Measurements from ENCODE around the gene FHOD1.

Gene FHOD1

GRCh38 chr16:67199808-67200198 lies 47.5 kb downstream of the FHOD1 start:
- Histone ChIP-seq H3K4me3 (ENCODE audit: control insufficient read depth in 1 of 7, extremely low read depth in 1 of 7, insufficient read depth in 4 of 7, low read depth in 2 of 7, low read length in 6 of 7) (peak overlapping the region in 2 of 7 experiments; percentile 13 to 16), H3K27me3 (replicated peaks in 2 of 5; ENCODE audit: control insufficient read depth in 4 of 5, insufficient read depth in 5 of 5, low read length in 4 of 5) (no peaks in the 10 kb centered on the region), H3K27ac (ENCODE audit: insufficient read depth in 1 of 2, low read depth in 1 of 2, low read length in 2 of 2, poor library complexity in 1 of 2, severe bottlenecking in 2 of 2) (no peak overlapping the region), H3K9me3 (ENCODE audit: control extremely low read depth in 1 of 5, control insufficient read depth in 4 of 5, insufficient read depth in 2 of 5, low read depth in 1 of 5, low read length in 4 of 5) (no peaks in the 10 kb centered on the region), H3K36me3 (ENCODE audit: control insufficient read depth in 4 of 4, insufficient read depth in 4 of 4, low read length in 3 of 4) (peaks cover 15 to 78% (median 59%) of the 10 kb centered on the region in 4 experiments), H3K4me1 (ENCODE audit: control extremely low read depth in 1 of 4, control insufficient read depth in 4 of 4, insufficient read depth in 4 of 4, low read length in 3 of 4) (peaks cover 0 to 3% (median 0%) of the 10 kb centered on the region in 4 experiments)
- ChIA-PET POLR2A (no interaction called here), CTCF (interaction anchor here (0.9 to 2.9 kb wide), 7 partner anchors 9 to 249 kb away, joined by 3 to 12 read pairs (median 6); no protein-coding TSS in a partner anchor)
- WGBS (ENCODE audit: insufficient coverage): 78% methylated on average over 13 of the region's 22 CpGs
- no peak for DNase-seq

- POLR2A ChIA-PET: interaction anchor here (1.0 kb wide), 1 partner anchor 45 kb away, joined by 6 read pairs; no protein-coding TSS in a partner anchor
Observed at GRCh38 chr16:67199011-67199807, 48.1 kb downstream of the FHOD1 start, which contains the start of gene ELMO3. ELMO3 (plus strand) TSS chr16:67199131; CDS start chr16:67199327, 196 bp downstream.

GRCh38 chr16:67198238-67198734 lies 49.0 kb downstream of the FHOD1 start:
- peak; percentile 60 to 77 (median 77) for DNase-seq
- no peak overlapping the region for H3K4me3 ChIP-seq (ENCODE audit: control insufficient read depth in 1 of 7, extremely low read depth in 1 of 7, insufficient read depth in 4 of 7, low read depth in 2 of 7, low read length in 6 of 7)
- POLR2A ChIA-PET: interaction anchor here (0.6 to 1.0 kb wide), 2 partner anchors 12 to 46 kb away, joined by 4 to 6 read pairs; no protein-coding TSS in a partner anchor
- no peaks in the 10 kb centered on the region for H3K27me3 ChIP-seq (replicated peaks in 2 of 5; ENCODE audit: control insufficient read depth in 4 of 5, insufficient read depth in 5 of 5, low read length in 4 of 5)
- no peak overlapping the region for H3K27ac ChIP-seq (ENCODE audit: insufficient read depth in 1 of 2, low read depth in 1 of 2, low read length in 2 of 2, poor library complexity in 1 of 2, severe bottlenecking in 2 of 2)
- no peaks in the 10 kb centered on the region for H3K9me3 ChIP-seq (ENCODE audit: control extremely low read depth in 1 of 5, control insufficient read depth in 4 of 5, insufficient read depth in 2 of 5, low read depth in 1 of 5, low read length in 4 of 5)
- WGBS (ENCODE audit: insufficient coverage): 58% methylated on average over 10 of the region's 12 CpGs
- peaks cover 19 to 81% (median 64%) of the 10 kb centered on the region in 4 experiments for H3K36me3 ChIP-seq (ENCODE audit: control insufficient read depth in 4 of 4, insufficient read depth in 4 of 4, low read length in 3 of 4)
- H3K4me1 ChIP-seq (ENCODE audit: control extremely low read depth in 1 of 4, control insufficient read depth in 4 of 4, insufficient read depth in 4 of 4, low read length in 3 of 4): peaks cover 0 to 8% (median 4%) of the 10 kb centered on the region in 4 experiments
- CTCF ChIA-PET: interaction anchor here (0.9 to 2.9 kb wide), 22 partner anchors 9 to 248 kb away, joined by 3 to 22 read pairs (median 4); partner anchors contain the start of gene TMEM208

More at GRCh38 chr16:67199011-67199807, 48.1 kb downstream of the FHOD1 start, which contains the start of gene ELMO3:
- H3K36me3 ChIP-seq (ENCODE audit: control insufficient read depth in 4 of 4, insufficient read depth in 4 of 4, low read length in 3 of 4): peaks cover 15 to 82% (median 64%) of the 10 kb centered on the region in 4 experiments
- peak in 2 of 3 donors; percentile 29 to 55 for DNase-seq
- no peaks in the 10 kb centered on the region for H3K9me3 ChIP-seq (ENCODE audit: control extremely low read depth in 1 of 5, control insufficient read depth in 4 of 5, insufficient read depth in 2 of 5, low read depth in 1 of 5, low read length in 4 of 5)
- CTCF ChIA-PET: interaction anchor here (0.9 to 2.9 kb wide), 11 partner anchors 9 to 249 kb away, joined by 3 to 22 read pairs (median 6); no protein-coding TSS in a partner anchor
- H3K4me1 ChIP-seq (ENCODE audit: control extremely low read depth in 1 of 4, control insufficient read depth in 4 of 4, insufficient read depth in 4 of 4, low read length in 3 of 4): peaks cover 0 to 3% (median 0%) of the 10 kb centered on the region in 4 experiments
- H3K27ac ChIP-seq (ENCODE audit: insufficient read depth in 1 of 2, low read depth in 1 of 2, low read length in 2 of 2, poor library complexity in 1 of 2, severe bottlenecking in 2 of 2): no peak within 1 kb of the TSS
- WGBS (ENCODE audit: insufficient coverage): 91% methylated on average over 37 of the region's 61 CpGs
- H3K27me3 ChIP-seq (replicated peaks in 2 of 5; ENCODE audit: control insufficient read depth in 4 of 5, insufficient read depth in 5 of 5, low read length in 4 of 5): no peaks in the 10 kb centered on the region
- peak within 1 kb of the TSS in 2 of 7 experiments; percentile 13 to 16 for H3K4me3 ChIP-seq (ENCODE audit: control insufficient read depth in 1 of 7, extremely low read depth in 1 of 7, insufficient read depth in 4 of 7, low read depth in 2 of 7, low read length in 6 of 7)

GRCh38 chr16:67197704-67198103 lies 49.6 kb downstream of the FHOD1 start:
- POLR2A ChIA-PET: interaction anchor here (0.6 to 1.0 kb wide), 2 partner anchors 13 to 47 kb away, joined by 4 to 6 read pairs; no protein-coding TSS in a partner anchor
- H3K9me3 ChIP-seq (ENCODE audit: control extremely low read depth in 1 of 5, control insufficient read depth in 4 of 5, insufficient read depth in 2 of 5, low read depth in 1 of 5, low read length in 4 of 5): no peaks in the 10 kb centered on the region
- CTCF ChIA-PET: interaction anchor here (0.9 to 2.9 kb wide), 23 partner anchors 9 to 244 kb away, joined by 3 to 22 read pairs (median 4); partner anchors contain the start of gene TMEM208
- no peaks in the 10 kb centered on the region for H3K27me3 ChIP-seq (replicated peaks in 2 of 5; ENCODE audit: control insufficient read depth in 4 of 5, insufficient read depth in 5 of 5, low read length in 4 of 5)
- no peak for DNase-seq
- no peak overlapping the region for H3K27ac ChIP-seq (ENCODE audit: insufficient read depth in 1 of 2, low read depth in 1 of 2, low read length in 2 of 2, poor library complexity in 1 of 2, severe bottlenecking in 2 of 2)
- H3K4me1 ChIP-seq (ENCODE audit: control extremely low read depth in 1 of 4, control insufficient read depth in 4 of 4, insufficient read depth in 4 of 4, low read length in 3 of 4): peaks cover 0 to 14% (median 10%) of the 10 kb centered on the region in 4 experiments
- no peak overlapping the region for H3K4me3 ChIP-seq (ENCODE audit: control insufficient read depth in 1 of 7, extremely low read depth in 1 of 7, insufficient read depth in 4 of 7, low read depth in 2 of 7, low read length in 6 of 7)
- peaks cover 19 to 76% (median 61%) of the 10 kb centered on the region in 4 experiments for H3K36me3 ChIP-seq (ENCODE audit: control insufficient read depth in 4 of 4, insufficient read depth in 4 of 4, low read length in 3 of 4)
- WGBS (ENCODE audit: insufficient coverage): 93% methylated on average over 4 of the region's 6 CpGs

- Histone ChIP-seq H3K27ac (ENCODE audit: insufficient read depth in 1 of 2, low read depth in 1 of 2, low read length in 2 of 2, poor library complexity in 1 of 2, severe bottlenecking in 2 of 2) (no peak overlapping the region), H3K4me1 (ENCODE audit: control extremely low read depth in 1 of 4, control insufficient read depth in 4 of 4, insufficient read depth in 4 of 4, low read length in 3 of 4) (peaks cover 0 to 16% (median 15%) of the 10 kb centered on the region in 4 experiments), H3K4me3 (ENCODE audit: control insufficient read depth in 1 of 7, extremely low read depth in 1 of 7, insufficient read depth in 4 of 7, low read depth in 2 of 7, low read length in 6 of 7) (no peak overlapping the region), H3K36me3 (ENCODE audit: control insufficient read depth in 4 of 4, insufficient read depth in 4 of 4, low read length in 3 of 4) (peaks cover 17 to 68% (median 55%) of the 10 kb centered on the region in 4 experiments), H3K9me3 (ENCODE audit: control extremely low read depth in 1 of 5, control insufficient read depth in 4 of 5, insufficient read depth in 2 of 5, low read depth in 1 of 5, low read length in 4 of 5) (no peaks in the 10 kb centered on the region), H3K27me3 (replicated peaks in 2 of 5; ENCODE audit: control insufficient read depth in 4 of 5, insufficient read depth in 5 of 5, low read length in 4 of 5) (no peaks in the 10 kb centered on the region)
- CTCF ChIA-PET: interaction anchor here (0.9 to 4.8 kb wide), 9 partner anchors 8 to 64 kb away, joined by 3 to 22 read pairs (median 7); no protein-coding TSS in a partner anchor
- POLR2A ChIA-PET: no interaction called here
- 80% methylated on average over 1 of the region's 1 CpG for WGBS (ENCODE audit: insufficient coverage)
- DNase-seq: no peak
Observed at GRCh38 chr16:67196881-67197280, 50.4 kb downstream of the FHOD1 start.

GRCh38 chr16:67195676-67196075 lies 51.6 kb downstream of the FHOD1 start:
- peaks cover 17 to 60% (median 48%) of the 10 kb centered on the region in 4 experiments for H3K36me3 ChIP-seq (ENCODE audit: control insufficient read depth in 4 of 4, insufficient read depth in 4 of 4, low read length in 3 of 4)
- ChIA-PET CTCF (interaction anchor here (0.6 to 4.8 kb wide), 6 partner anchors 9 to 242 kb away, joined by 3 to 17 read pairs (median 4); partner anchors contain the start of gene TMEM208), POLR2A (no interaction called here)
- no peak overlapping the region for H3K4me3 ChIP-seq (ENCODE audit: control insufficient read depth in 1 of 7, extremely low read depth in 1 of 7, insufficient read depth in 4 of 7, low read depth in 2 of 7, low read length in 6 of 7)
- no peaks in the 10 kb centered on the region for H3K27me3 ChIP-seq (replicated peaks in 2 of 5; ENCODE audit: control insufficient read depth in 4 of 5, insufficient read depth in 5 of 5, low read length in 4 of 5)
- no peak for DNase-seq
- WGBS (ENCODE audit: insufficient coverage): 93% methylated on average over 3 of the region's 5 CpGs
- H3K4me1 ChIP-seq (ENCODE audit: control extremely low read depth in 1 of 4, control insufficient read depth in 4 of 4, insufficient read depth in 4 of 4, low read length in 3 of 4): peaks cover 0 to 22% (median 20%) of the 10 kb centered on the region in 4 experiments
- H3K9me3 ChIP-seq (ENCODE audit: control extremely low read depth in 1 of 5, control insufficient read depth in 4 of 5, insufficient read depth in 2 of 5, low read depth in 1 of 5, low read length in 4 of 5): no peaks in the 10 kb centered on the region
- no peak overlapping the region for H3K27ac ChIP-seq (ENCODE audit: insufficient read depth in 1 of 2, low read depth in 1 of 2, low read length in 2 of 2, poor library complexity in 1 of 2, severe bottlenecking in 2 of 2)

Data from common myeloid progenitor, CD34-positive (primary cell).